HK-2 (cell line): ENCODE measurements around the gene RUSC2.

Experiments used
- DNase-seq: peaks from one replicate; pipeline ENCODE4 v3.0.0-alpha.2; 2018; ENCODE audit not compliant: unreplicated experiment

The RUSC2 gene, protein sequence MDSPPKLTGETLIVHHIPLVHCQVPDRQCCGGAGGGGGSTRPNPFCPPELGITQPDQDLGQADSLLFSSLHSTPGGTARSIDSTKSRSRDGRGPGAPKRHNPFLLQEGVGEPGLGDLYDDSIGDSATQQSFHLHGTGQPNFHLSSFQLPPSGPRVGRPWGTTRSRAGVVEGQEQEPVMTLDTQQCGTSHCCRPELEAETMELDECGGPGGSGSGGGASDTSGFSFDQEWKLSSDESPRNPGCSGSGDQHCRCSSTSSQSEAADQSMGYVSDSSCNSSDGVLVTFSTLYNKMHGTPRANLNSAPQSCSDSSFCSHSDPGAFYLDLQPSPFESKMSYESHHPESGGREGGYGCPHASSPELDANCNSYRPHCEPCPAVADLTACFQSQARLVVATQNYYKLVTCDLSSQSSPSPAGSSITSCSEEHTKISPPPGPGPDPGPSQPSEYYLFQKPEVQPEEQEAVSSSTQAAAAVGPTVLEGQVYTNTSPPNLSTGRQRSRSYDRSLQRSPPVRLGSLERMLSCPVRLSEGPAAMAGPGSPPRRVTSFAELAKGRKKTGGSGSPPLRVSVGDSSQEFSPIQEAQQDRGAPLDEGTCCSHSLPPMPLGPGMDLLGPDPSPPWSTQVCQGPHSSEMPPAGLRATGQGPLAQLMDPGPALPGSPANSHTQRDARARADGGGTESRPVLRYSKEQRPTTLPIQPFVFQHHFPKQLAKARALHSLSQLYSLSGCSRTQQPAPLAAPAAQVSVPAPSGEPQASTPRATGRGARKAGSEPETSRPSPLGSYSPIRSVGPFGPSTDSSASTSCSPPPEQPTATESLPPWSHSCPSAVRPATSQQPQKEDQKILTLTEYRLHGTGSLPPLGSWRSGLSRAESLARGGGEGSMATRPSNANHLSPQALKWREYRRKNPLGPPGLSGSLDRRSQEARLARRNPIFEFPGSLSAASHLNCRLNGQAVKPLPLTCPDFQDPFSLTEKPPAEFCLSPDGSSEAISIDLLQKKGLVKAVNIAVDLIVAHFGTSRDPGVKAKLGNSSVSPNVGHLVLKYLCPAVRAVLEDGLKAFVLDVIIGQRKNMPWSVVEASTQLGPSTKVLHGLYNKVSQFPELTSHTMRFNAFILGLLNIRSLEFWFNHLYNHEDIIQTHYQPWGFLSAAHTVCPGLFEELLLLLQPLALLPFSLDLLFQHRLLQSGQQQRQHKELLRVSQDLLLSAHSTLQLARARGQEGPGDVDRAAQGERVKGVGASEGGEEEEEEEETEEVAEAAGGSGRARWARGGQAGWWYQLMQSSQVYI (N-terminal part only)

GRCh38 chr9:35489313-35490154 lies at the start of gene RUSC2:
Gene RUSC2 (plus strand): TSS chr9:35490111. CDS start chr9:35546522, 56,411 bp downstream.
- peak; percentile 84 for DNase-seq

DNA sequence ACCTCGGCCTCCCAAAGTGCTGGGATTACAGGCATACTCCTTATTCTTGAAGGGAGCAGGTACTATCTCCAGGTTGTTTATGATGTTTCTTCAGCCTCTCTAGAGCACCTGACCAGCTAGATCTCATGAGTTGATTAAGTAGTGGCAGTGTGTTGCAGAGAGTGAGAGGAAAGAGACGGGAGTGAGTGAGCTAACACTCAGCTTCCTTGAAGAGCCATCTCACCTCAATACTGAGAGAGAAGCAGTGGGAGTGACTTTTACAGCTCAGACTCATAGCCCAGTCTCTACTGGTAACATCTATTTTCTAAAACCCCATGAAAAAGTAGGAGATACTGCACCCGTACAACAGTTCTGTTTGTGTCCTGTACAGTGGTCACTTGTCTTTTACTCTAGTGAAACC lies 43.9 kb upstream of the RUSC2 start:
- DNase-seq = no peak

DNA sequence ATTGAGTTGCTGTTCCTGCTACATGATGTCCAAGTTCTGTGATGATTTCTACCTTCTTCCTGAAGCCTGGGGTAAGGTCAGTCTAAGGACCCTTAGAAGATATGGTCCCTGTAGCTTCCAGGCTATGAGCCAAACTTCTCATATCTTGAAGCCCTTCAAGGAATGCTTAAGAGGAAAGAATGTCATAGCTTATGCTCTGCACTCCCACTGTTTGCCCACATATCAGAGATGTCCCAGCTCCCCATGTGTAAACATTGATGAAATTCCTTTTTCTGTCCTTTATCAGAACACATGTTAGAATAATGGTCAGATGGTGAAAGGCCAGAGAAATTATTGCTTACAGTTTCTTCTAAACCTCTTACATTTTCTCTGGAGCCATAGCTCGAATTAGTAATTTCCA lies 41.4 kb upstream of the RUSC2 start:
- no peak for DNase-seq

GRCh38 chr9:35452481-35452880 lies 37.4 kb upstream of the RUSC2 start:
- no peak for DNase-seq

- no peak for DNase-seq
Measured at GRCh38 chr9:35453786-35454185, 36.1 kb upstream of the RUSC2 start.

- DNase-seq = no peak
Measured at GRCh38 chr9:35464141-35465025, 25.5 kb upstream of the RUSC2 start.

DNA sequence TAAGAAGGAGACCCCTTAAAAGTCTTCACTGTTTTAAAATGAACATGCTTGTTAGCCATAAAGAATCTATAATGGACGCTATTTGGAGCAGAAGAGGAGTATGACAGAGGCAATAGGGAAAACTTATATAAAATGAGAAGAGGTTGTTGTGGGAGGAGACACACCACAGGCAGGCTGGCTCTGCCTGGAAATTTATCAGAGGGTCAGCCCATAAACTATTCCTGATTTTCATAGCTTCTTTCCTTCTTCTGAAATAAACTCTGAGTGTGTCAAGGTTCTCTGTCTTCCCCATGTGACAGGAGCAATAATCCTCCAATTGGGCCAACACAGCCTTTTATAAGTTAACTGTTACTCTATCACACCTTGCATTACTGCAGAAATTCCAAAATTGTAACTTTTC lies 19.6 kb upstream of the RUSC2 start:
- DNase-seq = no peak

- DNase-seq = no peak
Measured at GRCh38 chr9:35470894-35471293, 19.0 kb upstream of the RUSC2 start.

- DNase-seq = no peak
Measured at GRCh38 chr9:35476596-35476995, 13.3 kb upstream of the RUSC2 start.

- DNase-seq = peak; percentile 35
Measured at GRCh38 chr9:35477211-35477855, 12.6 kb upstream of the RUSC2 start.

- no peak for DNase-seq
Measured at GRCh38 chr9:35478871-35479270, 11.0 kb upstream of the RUSC2 start.

DNA sequence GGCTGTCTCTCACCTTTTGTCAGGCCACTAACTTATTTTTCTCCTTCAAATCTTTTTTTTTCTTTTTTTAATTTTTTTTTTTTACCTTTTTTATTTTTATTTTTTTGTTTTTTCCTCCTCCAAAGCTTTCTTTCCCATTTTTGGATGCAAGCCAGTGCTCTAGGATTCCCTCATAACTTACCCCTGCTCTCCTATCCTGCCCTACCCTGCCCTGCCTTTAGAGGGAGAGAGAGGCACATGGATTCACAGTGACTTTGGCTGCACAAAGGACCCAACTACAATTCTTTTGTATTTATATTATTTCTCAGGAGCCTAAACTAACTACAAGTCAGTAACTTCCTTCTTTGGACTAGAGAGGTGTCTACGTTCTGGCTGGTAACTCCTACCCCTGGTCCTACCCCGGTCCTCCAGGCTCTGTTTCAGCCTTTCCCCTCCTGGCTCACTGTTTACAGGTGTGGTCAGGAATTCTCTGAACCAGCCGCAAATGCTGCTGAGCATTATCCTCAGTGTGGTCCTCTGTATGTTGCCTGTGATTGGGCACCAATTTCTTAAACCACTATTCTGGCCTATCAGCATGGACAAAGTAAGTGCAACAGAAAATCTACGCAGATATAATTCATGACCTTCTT lies 8.4 kb upstream of the RUSC2 start:
- DNase-seq = peak; percentile 19

DNA sequence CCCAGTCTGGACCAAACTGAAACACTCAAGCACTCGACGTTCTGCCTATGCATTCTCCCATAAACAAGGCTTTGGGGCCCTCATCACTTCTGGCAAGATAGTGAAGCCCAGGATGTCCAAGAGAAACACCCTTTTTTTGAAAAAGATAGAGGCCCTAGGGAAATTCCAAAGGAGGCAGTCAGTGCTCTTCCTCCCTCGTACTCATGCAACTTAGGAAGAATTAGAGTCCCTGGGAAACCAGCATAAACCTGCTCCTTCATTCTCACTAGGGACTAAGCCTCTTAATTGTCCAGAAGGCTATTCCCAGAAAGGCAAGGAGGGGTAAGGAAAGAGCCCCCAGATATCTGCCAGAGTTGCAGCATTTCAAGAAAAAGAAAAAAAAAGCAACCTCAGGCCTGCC lies 7.8 kb upstream of the RUSC2 start:
- DNase-seq = no peak

- no peak for DNase-seq
Measured at GRCh38 chr9:35484406-35484805, 5.5 kb upstream of the RUSC2 start.

GRCh38 chr9:35487081-35487480 lies 2.8 kb upstream of the RUSC2 start:
- DNase-seq = no peak

DNA sequence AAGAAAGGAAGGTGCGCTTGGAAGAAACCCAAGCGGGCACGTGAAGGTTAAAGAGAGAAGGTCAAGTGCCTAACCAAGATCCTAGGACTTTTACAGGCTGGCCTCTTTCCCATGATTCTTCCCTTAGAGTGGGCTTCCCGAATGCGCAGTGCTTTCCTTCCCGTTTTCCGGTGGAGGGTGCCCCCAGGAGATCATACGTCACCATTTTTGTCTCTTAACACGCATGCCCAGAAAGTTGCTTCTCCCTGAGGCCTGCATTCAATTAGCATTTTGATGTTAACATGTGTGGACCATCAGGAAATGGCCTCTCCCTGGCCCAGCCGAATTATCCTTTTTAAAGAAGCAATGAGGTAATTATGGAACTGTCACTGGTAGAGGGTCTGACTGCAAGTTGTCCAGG lies 1.9 kb upstream of the RUSC2 start:
- no peak for DNase-seq

DNA sequence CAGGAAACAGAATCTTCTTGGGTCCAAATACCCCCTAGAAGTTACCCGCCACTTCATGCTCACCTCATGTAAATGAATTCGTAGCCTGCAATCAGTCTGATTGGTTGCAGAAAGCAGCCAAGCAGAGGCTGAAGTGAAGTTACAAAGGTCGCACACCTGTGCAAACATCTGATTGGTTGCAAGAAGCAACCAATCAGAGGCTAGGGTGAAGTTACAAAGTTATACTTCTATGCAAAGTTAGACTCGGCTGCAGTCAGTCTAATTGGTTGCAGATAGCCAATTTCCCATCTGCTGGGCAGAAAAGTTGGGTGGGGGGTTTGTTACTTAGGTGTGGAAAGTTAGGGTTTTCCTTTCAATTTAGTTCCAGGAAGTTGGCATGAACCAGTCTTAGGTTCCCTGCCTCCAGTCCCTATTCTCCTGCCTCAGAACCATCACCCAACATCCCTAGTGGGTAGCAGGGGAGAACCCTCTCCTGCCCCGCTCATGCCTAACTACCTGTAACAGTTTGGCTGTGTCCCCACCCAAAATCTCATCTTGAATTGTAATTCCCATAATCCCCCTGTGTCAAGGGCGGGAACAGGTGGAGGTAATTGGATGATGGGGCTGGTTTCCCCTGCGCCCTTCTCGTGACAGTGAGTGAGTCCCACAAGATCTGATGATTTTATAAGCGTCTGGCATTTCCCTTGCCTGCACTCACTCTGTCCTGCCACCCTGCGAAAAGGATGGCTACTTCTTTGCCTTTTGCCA lies 1.2 kb upstream of the RUSC2 start:
- no peak for DNase-seq

GRCh38 chr9:35490155-35490909 lies 421 bp downstream of the RUSC2 start:
- DNase-seq = peak; percentile 39
